ENCODE results near the gene LSM12. TPM values are rescaled to one million over a fixed set of nuclear protein-coding genes. Genes with fewer than 3 reads are reported as not detected.

The LSM12 gene
- polyA plus RNA-seq, 3 donors = 24.7 to 65.8 (median 64.4) TPM

GRCh38 chr17:44106801-44107200, 40.3 kb upstream of the LSM12 start:
- peaks cover 24% of the 10 kb centered on the region for H3K4me1 Mint-ChIP-seq
- no peak overlapping the region for H3K4me3 Mint-ChIP-seq
- H3K36me3 Mint-ChIP-seq = peaks cover 27 to 50% of the 10 kb centered on the region in 2 donors
- Histone ChIP-seq H3K4me2 (replicated peaks; ENCODE audit: extremely low read depth, low read length, poor library complexity, severe bottlenecking) (no peak overlapping the region), H3K27ac (ENCODE audit: low read depth in 1 of 2, low read length in 2 of 2) (no peak overlapping the region), H3K4me3 (replicated peaks in 1 of 3; ENCODE audit: low read depth in 2 of 3, low read length in 3 of 3) (no peak overlapping the region), H3K36me3 (replicated peaks in 1 of 2; ENCODE audit: control insufficient read depth in 1 of 2, insufficient read depth in 2 of 2, low read length in 2 of 2) (peaks cover 17 to 41% of the 10 kb centered on the region in 2 donors), H3K9ac (ENCODE audit: insufficient read depth, low read length, poor library complexity, severe bottlenecking) (no peak overlapping the region), H4K20me1 (ENCODE audit: insufficient read depth, low read length) (peaks cover 86% of the 10 kb centered on the region), H3K4me1 (ENCODE audit: control insufficient read depth in 1 of 2, insufficient read depth in 2 of 2, low read length in 2 of 2) (peaks cover 25% of the 10 kb centered on the region in 2 donors), H3K9me3 (replicated peaks in 1 of 2; ENCODE audit: control insufficient read depth in 1 of 2, insufficient read depth in 1 of 2, low read length in 2 of 2) (no peaks in the 10 kb centered on the region), H3K27me3 (ENCODE audit: control insufficient read depth in 2 of 2, insufficient read depth in 2 of 2, low read length in 2 of 2) (no peaks in the 10 kb centered on the region), H3K79me2 (ENCODE audit: insufficient read depth, low read length) (peaks cover 45% of the 10 kb centered on the region), H2AFZ (ENCODE audit: insufficient read depth, low read depth, low read length, poor library complexity, severe bottlenecking) (no peak overlapping the region)
- no peak overlapping the region for H3K27ac Mint-ChIP-seq
- WGBS (ENCODE audit: insufficient coverage) = 83% methylated on average over 1 of the region's 4 CpGs
- intact Hi-C loops (cut with micrococcal nuclease) = no loop called here
- H3K9me3 Mint-ChIP-seq = no peaks in the 10 kb centered on the region
- no peak for TF ChIP-seq CTCF (IDR thresholded peaks at IDR 0.05)
- DNase-seq = no peak
- H3K27me3 Mint-ChIP-seq (ENCODE audit: low read depth in 3 of 3) = peaks cover 0 to 2% (median 0%) of the 10 kb centered on the region in 3 donors

- Mint-ChIP-seq H3K27ac (no peak overlapping the region), H3K4me1 (peaks cover 16% of the 10 kb centered on the region), H3K36me3 (peaks cover 30 to 55% of the 10 kb centered on the region in 2 donors), H3K4me3 (no peak overlapping the region), H3K27me3 (ENCODE audit: low read depth in 3 of 3) (no peaks in the 10 kb centered on the region), H3K9me3 (no peaks in the 10 kb centered on the region)
- peaks cover 17% of the 10 kb centered on the region in 2 donors for H3K4me1 ChIP-seq (ENCODE audit: control insufficient read depth in 1 of 2, insufficient read depth in 2 of 2, low read length in 2 of 2)
- H3K9ac ChIP-seq (ENCODE audit: insufficient read depth, low read length, poor library complexity, severe bottlenecking) = no peak overlapping the region
- H2AFZ ChIP-seq (ENCODE audit: insufficient read depth, low read depth, low read length, poor library complexity, severe bottlenecking) = no peak overlapping the region
- no peak overlapping the region for H3K4me2 ChIP-seq (replicated peaks; ENCODE audit: extremely low read depth, low read length, poor library complexity, severe bottlenecking)
- no peak for DNase-seq
- H3K27ac ChIP-seq (ENCODE audit: low read depth in 1 of 2, low read length in 2 of 2) = no peak overlapping the region
- peaks cover 49% of the 10 kb centered on the region for H3K79me2 ChIP-seq (ENCODE audit: insufficient read depth, low read length)
- H3K4me3 ChIP-seq (replicated peaks in 1 of 3; ENCODE audit: low read depth in 2 of 3, low read length in 3 of 3) = no peak overlapping the region
- no peaks in the 10 kb centered on the region for H3K9me3 ChIP-seq (replicated peaks in 1 of 2; ENCODE audit: control insufficient read depth in 1 of 2, insufficient read depth in 1 of 2, low read length in 2 of 2)
- H3K36me3 ChIP-seq (replicated peaks in 1 of 2; ENCODE audit: control insufficient read depth in 1 of 2, insufficient read depth in 2 of 2, low read length in 2 of 2) = peaks cover 19 to 46% of the 10 kb centered on the region in 2 donors
- no peaks in the 10 kb centered on the region for H3K27me3 ChIP-seq (ENCODE audit: control insufficient read depth in 2 of 2, insufficient read depth in 2 of 2, low read length in 2 of 2)
- intact Hi-C loops (cut with micrococcal nuclease) = no loop called here
- WGBS (ENCODE audit: insufficient coverage) = 25% methylated on average over 2 of the region's 3 CpGs
- TF ChIP-seq CTCF (IDR thresholded peaks at IDR 0.05) = no peak
- H4K20me1 ChIP-seq (ENCODE audit: insufficient read depth, low read length) = peaks cover 84% of the 10 kb centered on the region
Observed at GRCh38 chr17:44105941-44106340, 39.5 kb upstream of the LSM12 start.
